ENCODE data around the gene COL11A1. TPM values are rescaled to one million over a fixed set of nuclear protein-coding genes. Genes with fewer than 3 reads are reported as not detected.

Gene COL11A1
- total RNA-seq, 2 experiments from 2014 or later = not detected

- DNase-seq = no peak
- ChIA-PET CTCF (no interaction called here), POLR2A (no interaction called here)
- H3K4me1 Mint-ChIP-seq = no peaks in the 10 kb centered on the region
- peaks cover 6% of the 10 kb centered on the region for H3K9me3 Mint-ChIP-seq
- no peak overlapping the region for H3K4me3 Mint-ChIP-seq
- no peaks in the 10 kb centered on the region for H3K36me3 Mint-ChIP-seq (ENCODE audit: low read depth)
- no peak overlapping the region for H3K27ac Mint-ChIP-seq
- no peaks in the 10 kb centered on the region for H3K27me3 Mint-ChIP-seq
Measured at GRCh38 chr1:102872097-102872496, 236.2 kb downstream of the COL11A1 start.

DNA sequence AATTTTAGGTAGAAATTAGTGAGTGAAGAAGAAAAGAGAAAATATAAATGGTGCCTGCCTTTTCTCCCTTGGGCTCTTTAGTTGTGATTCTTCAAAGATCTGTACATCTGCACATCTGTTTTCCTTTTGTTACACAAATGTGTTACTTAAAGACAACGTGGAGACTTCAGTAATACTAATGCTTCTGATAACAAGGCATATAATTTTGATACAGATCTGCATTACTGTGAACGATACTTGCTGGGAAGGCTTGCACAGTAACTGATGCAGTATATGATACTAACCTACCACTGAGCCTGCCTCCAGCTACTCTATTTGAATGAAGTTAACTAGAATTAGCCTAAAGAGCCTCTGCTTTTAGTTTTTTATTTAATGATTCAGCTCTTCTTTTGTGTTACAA, 244.6 kb downstream of the COL11A1 start:
- POLR2A ChIA-PET = no interaction called here
- CTCF ChIA-PET = no interaction called here

GRCh38 chr1:102861247-102861646, 247.1 kb downstream of the COL11A1 start:
- no peak for DNase-seq
- Mint-ChIP-seq H3K27ac (no peak overlapping the region), H3K4me1 (no peaks in the 10 kb centered on the region), H3K27me3 (no peaks in the 10 kb centered on the region), H3K4me3 (no peak overlapping the region), H3K36me3 (ENCODE audit: low read depth) (no peaks in the 10 kb centered on the region), H3K9me3 (no peaks in the 10 kb centered on the region)
- ChIA-PET POLR2A (no interaction called here), CTCF (no interaction called here)

More for the DNA sequence above, 244.6 kb downstream of the COL11A1 start:
- H3K4me1 Mint-ChIP-seq = no peaks in the 10 kb centered on the region
- H3K9me3 Mint-ChIP-seq = no peaks in the 10 kb centered on the region
- no peak overlapping the region for H3K4me3 Mint-ChIP-seq
- H3K27ac Mint-ChIP-seq = no peak overlapping the region
- no peaks in the 10 kb centered on the region for H3K27me3 Mint-ChIP-seq
- no peaks in the 10 kb centered on the region for H3K36me3 Mint-ChIP-seq (ENCODE audit: low read depth)
- DNase-seq = no peak

DNA sequence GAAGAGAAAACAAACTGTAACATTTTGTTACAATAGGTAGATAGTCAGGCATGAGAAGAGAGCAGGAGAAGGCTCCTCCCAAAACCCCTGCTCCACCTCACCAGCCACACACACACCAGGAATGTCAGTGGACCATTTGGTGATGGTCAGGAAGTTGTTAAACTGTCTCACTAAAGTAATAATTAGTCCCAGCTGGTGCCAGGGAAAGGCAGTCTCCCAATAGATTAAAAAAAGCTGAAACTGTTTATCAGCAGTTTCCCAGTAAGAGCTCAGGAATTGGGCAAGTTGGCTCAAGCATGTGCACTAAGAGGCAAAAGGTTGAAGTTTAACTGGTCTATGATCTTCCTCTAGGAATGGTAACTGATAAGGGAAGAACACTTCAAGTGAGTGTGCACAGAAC, 249.6 kb downstream of the COL11A1 start:
- POLR2A ChIA-PET = no interaction called here
- no peaks in the 10 kb centered on the region for H3K9me3 Mint-ChIP-seq
- no peaks in the 10 kb centered on the region for H3K27me3 Mint-ChIP-seq
- H3K27ac Mint-ChIP-seq = no peak overlapping the region
- CTCF ChIA-PET = no interaction called here
- H3K4me1 Mint-ChIP-seq = no peaks in the 10 kb centered on the region
- no peak overlapping the region for H3K4me3 Mint-ChIP-seq
- no peak for DNase-seq
- H3K36me3 Mint-ChIP-seq (ENCODE audit: low read depth) = no peaks in the 10 kb centered on the region

DNA sequence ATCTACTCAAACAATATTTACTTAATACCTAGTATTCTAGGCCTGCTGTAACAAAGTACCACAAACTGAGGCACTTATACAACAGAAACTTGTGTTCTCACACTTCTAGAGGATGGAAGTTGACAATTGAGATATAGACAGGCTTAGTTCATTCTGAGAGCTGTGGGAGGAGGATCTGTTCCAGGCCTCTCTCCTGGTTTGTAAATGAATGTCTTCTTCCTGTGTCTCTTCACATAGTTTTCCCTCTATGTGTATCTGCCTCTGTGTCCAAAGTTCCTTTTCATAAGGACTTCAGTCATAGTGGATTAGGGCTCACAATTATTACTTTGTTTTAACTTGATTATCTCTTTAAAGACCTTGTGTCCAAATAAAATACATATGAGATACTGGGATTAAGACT, 251.1 kb downstream of the COL11A1 start:
- H3K36me3 Mint-ChIP-seq (ENCODE audit: low read depth) = no peaks in the 10 kb centered on the region
- H3K4me1 Mint-ChIP-seq = no peaks in the 10 kb centered on the region
- POLR2A ChIA-PET = no interaction called here
- CTCF ChIA-PET = no interaction called here
- no peaks in the 10 kb centered on the region for H3K27me3 Mint-ChIP-seq
- H3K4me3 Mint-ChIP-seq = no peak overlapping the region
- H3K27ac Mint-ChIP-seq = no peak overlapping the region
- peaks cover 2% of the 10 kb centered on the region for H3K9me3 Mint-ChIP-seq
- no peak for DNase-seq

DNA sequence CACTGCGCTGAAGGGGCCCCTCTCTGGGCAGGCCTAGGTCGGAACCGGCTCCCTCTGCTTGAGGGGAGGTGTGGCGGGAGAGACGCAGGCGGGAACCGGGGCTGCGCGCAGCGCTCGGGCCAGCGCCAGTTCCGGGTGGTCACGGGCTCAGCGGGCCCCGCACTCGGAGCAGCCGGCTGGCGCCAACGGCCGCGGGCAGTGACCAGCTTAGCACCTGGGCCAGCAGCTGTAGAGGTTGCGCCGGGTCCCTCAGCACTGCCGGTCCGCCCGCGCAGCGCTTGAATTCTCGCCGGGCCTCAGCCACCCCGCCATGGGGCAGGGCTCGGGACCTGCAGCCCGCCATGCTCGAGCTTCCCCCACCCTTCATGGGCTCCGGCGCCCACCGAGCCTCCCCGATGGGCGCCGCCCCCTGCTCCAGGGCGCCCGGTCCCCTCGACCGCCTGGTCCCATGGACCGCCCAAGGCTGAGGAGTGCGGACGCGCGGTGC, 254.6 kb downstream of the COL11A1 start:
- POLR2A ChIA-PET = no interaction called here
- H3K27me3 Mint-ChIP-seq = no peaks in the 10 kb centered on the region
- CTCF ChIA-PET = no interaction called here

GRCh38 chr1:102853136-102853535, 255.2 kb downstream of the COL11A1 start:
- POLR2A ChIA-PET = no interaction called here
- Mint-ChIP-seq H3K4me1 (no peaks in the 10 kb centered on the region), H3K36me3 (ENCODE audit: low read depth) (no peaks in the 10 kb centered on the region), H3K9me3 (peaks cover 2% of the 10 kb centered on the region), H3K27me3 (no peaks in the 10 kb centered on the region), H3K4me3 (no peak overlapping the region), H3K27ac (no peak overlapping the region)
- no peak for DNase-seq
- CTCF ChIA-PET = no interaction called here

More for the DNA sequence above, 254.6 kb downstream of the COL11A1 start:
- H3K36me3 Mint-ChIP-seq (ENCODE audit: low read depth) = no peaks in the 10 kb centered on the region
- no peaks in the 10 kb centered on the region for H3K4me1 Mint-ChIP-seq
- H3K9me3 Mint-ChIP-seq = peaks cover 2% of the 10 kb centered on the region
- H3K27ac Mint-ChIP-seq = no peak overlapping the region
- no peak overlapping the region for H3K4me3 Mint-ChIP-seq
- no peak for DNase-seq

- Mint-ChIP-seq H3K27me3 (no peaks in the 10 kb centered on the region), H3K4me3 (no peak overlapping the region), H3K9me3 (peaks cover 2% of the 10 kb centered on the region), H3K27ac (no peak overlapping the region), H3K4me1 (no peaks in the 10 kb centered on the region), H3K36me3 (ENCODE audit: low read depth) (no peaks in the 10 kb centered on the region)
- DNase-seq = no peak
- ChIA-PET POLR2A (no interaction called here), CTCF (no interaction called here)
Measured at GRCh38 chr1:102852613-102853012, 255.7 kb downstream of the COL11A1 start.

DNA sequence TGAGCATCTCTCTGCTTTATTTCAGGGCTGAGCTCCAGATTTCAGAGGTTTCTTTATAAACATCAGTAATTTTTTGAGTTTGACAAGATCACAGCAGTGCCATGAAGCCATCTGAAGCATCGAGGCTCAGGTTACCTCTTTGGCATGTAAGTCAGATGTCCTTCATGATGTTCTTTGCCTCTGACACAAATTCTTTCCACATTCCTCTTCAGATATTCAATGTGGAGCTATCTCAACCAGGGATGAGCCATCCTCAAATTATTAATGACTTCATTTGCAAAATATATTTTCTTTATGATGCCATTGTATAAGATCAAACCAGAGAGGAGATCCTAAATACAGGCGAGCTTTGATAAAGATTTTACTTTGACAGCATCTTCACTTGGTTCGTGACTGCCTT, 256.7 kb downstream of the COL11A1 start:
- Mint-ChIP-seq H3K4me1 (no peaks in the 10 kb centered on the region), H3K9me3 (peaks cover 2% of the 10 kb centered on the region), H3K27ac (no peak overlapping the region), H3K36me3 (ENCODE audit: low read depth) (no peaks in the 10 kb centered on the region), H3K4me3 (no peak overlapping the region), H3K27me3 (no peaks in the 10 kb centered on the region)
- ChIA-PET POLR2A (no interaction called here), CTCF (no interaction called here)
- DNase-seq = no peak

- Mint-ChIP-seq H3K36me3 (ENCODE audit: low read depth) (no peaks in the 10 kb centered on the region), H3K4me3 (no peak overlapping the region), H3K9me3 (peaks cover 14% of the 10 kb centered on the region), H3K27ac (no peak overlapping the region), H3K4me1 (no peaks in the 10 kb centered on the region), H3K27me3 (no peaks in the 10 kb centered on the region)
- ChIA-PET POLR2A (no interaction called here), CTCF (no interaction called here)
- DNase-seq = no peak
Measured at GRCh38 chr1:102842606-102843005, 265.7 kb downstream of the COL11A1 start.

GRCh38 chr1:102840741-102841140, 267.6 kb downstream of the COL11A1 start:
- Mint-ChIP-seq H3K27me3 (no peaks in the 10 kb centered on the region), H3K4me3 (no peak overlapping the region), H3K27ac (no peak overlapping the region), H3K9me3 (peaks cover 11% of the 10 kb centered on the region), H3K4me1 (no peaks in the 10 kb centered on the region), H3K36me3 (ENCODE audit: low read depth) (no peaks in the 10 kb centered on the region)
- DNase-seq = no peak
- POLR2A ChIA-PET = no interaction called here
- CTCF ChIA-PET = no interaction called here

DNA sequence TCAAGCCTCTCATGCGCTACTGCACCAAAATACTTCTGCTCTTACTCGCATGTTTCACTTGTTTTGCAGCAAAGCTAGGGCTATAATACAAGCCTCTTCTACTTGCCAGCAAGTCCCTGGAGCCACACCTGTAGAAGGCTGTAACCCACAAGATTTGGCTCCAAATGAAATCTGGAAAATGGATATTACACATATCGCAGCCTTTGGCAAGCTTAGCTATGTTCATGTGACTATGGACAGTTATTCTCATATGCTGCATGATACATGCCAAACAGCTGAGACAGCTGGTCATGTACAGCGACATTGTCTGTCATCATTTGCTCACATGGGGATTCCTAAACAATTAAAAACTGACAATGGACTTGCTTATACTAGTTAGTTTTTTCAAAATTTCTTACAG, 270.3 kb downstream of the COL11A1 start:
- Mint-ChIP-seq H3K4me1 (no peaks in the 10 kb centered on the region), H3K27me3 (no peaks in the 10 kb centered on the region), H3K27ac (no peak overlapping the region), H3K36me3 (ENCODE audit: low read depth) (no peaks in the 10 kb centered on the region), H3K4me3 (no peak overlapping the region), H3K9me3 (peaks cover 5% of the 10 kb centered on the region)
- no peak for DNase-seq
- CTCF ChIA-PET = no interaction called here
- POLR2A ChIA-PET = no interaction called here

DNA sequence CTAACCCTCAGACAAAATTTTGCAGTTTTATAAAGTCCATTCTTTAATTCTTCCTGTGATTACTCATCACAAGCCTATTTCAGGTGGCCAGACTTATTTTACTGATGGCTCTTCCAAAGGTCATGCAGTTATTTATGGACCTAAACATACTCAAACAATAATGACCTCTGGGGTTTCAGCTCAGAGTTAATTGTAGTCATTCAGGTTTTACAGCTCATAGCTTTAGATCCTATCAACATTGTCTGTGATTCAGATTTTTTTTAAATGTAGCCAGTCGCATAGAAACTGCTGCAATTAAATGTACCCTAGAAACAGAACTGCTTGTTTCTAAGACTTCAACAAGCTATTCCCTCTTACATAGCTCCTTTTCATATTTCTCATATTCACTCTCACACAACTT, 270.8 kb downstream of the COL11A1 start:
- no peak overlapping the region for H3K27ac Mint-ChIP-seq
- H3K27me3 Mint-ChIP-seq = no peaks in the 10 kb centered on the region
- ChIA-PET CTCF (no interaction called here), POLR2A (no interaction called here)
- H3K9me3 Mint-ChIP-seq = peaks cover 2% of the 10 kb centered on the region
- no peak for DNase-seq
- no peaks in the 10 kb centered on the region for H3K36me3 Mint-ChIP-seq (ENCODE audit: low read depth)
- H3K4me1 Mint-ChIP-seq = no peaks in the 10 kb centered on the region
- no peak overlapping the region for H3K4me3 Mint-ChIP-seq

DNA sequence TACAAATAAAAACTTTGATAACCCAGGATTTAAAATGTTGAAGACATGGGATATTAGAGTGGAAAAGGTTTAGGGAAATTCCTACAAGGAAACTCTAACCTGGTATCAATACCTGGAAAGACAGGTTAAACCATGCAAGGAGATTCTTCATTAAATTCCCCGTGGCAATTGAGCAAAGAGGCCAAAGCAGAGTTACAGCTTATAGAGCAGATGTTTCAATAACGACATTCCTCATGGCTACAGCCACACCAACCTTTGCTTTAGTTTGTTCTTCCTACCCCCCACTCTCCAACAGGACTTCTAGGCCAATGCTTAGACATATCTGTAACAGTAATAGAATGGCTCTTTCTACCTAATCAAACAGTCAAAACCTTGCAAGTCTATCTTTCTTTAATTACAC, 271.3 kb downstream of the COL11A1 start:
- Mint-ChIP-seq H3K27me3 (no peaks in the 10 kb centered on the region), H3K36me3 (ENCODE audit: low read depth) (no peaks in the 10 kb centered on the region), H3K9me3 (no peaks in the 10 kb centered on the region), H3K4me1 (no peaks in the 10 kb centered on the region), H3K27ac (no peak overlapping the region), H3K4me3 (no peak overlapping the region)
- DNase-seq = no peak
- POLR2A ChIA-PET = no interaction called here
- CTCF ChIA-PET = no interaction called here

Data from activated CD4-positive, alpha-beta T cell treated with anti-CD3 and anti-CD28 coated beads, Interleukin-2, amount 10 ng/mL, durations not matched to agents 7 days and 5 days (primary cell).